Mammary epithelial cell (primary cell): Measurements from ENCODE around the gene PHPT1.

Experiments used
- EZH2 ChIP-seq: IDR thresholded peaks from 2 replicates; pipeline ENCODE4 v1.6.1; 2012; ENCODE audit warnings: low read length, inconsistent platforms, borderline replicate concordance
- TF ChIP-seq, protein P1 (sequence below), 2 donors: IDR thresholded peaks in 1 of 2; conservative IDR thresholded peaks in 1 of 2; 2 replicates each; pipeline ENCODE4 v1.5.1; 2011 to 2012; ENCODE audit warnings: inconsistent platforms in 2 of 2, low read length in 2 of 2, mild to moderate bottlenecking in 2 of 2, control low read depth in 1 of 2, low read depth in 1 of 2; ENCODE audit not compliant: insufficient read depth in 1 of 2; ENCODE audit errors: extremely low read depth in 1 of 2

DNA sequence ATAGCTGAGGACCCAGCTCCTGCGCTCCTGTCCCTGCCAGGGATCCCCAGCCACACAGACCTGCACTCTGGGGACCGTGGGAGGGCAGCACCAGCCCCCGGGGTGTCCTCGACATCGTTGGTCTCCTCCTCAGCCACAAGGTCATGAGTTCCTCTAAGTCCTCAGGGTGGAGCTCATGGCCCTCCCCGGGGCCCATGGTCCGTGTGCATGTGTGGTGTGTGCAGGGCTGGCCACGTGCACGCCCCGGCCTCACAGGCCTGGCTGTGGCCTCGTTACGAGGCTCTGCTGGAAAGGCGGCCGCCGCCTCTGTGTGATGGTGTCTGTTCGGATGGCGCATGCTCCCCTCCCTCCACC lies 23.0 kb upstream of the PHPT1 start:
- TF ChIP-seq, protein P1, sequence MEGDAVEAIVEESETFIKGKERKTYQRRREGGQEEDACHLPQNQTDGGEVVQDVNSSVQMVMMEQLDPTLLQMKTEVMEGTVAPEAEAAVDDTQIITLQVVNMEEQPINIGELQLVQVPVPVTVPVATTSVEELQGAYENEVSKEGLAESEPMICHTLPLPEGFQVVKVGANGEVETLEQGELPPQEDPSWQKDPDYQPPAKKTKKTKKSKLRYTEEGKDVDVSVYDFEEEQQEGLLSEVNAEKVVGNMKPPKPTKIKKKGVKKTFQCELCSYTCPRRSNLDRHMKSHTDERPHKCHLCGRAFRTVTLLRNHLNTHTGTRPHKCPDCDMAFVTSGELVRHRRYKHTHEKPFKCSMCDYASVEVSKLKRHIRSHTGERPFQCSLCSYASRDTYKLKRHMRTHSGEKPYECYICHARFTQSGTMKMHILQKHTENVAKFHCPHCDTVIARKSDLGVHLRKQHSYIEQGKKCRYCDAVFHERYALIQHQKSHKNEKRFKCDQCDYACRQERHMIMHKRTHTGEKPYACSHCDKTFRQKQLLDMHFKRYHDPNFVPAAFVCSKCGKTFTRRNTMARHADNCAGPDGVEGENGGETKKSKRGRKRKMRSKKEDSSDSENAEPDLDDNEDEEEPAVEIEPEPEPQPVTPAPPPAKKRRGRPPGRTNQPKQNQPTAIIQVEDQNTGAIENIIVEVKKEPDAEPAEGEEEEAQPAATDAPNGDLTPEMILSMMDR (conservative IDR thresholded peaks at IDR 0.05 in 1 of 2, IDR thresholded peaks at IDR 0.05 in 1 of 2; ENCODE audit: extremely low read depth in 1 of 2, insufficient read depth in 1 of 2, low read depth in 1 of 2, low read length in 2 of 2) = no peak
- TF ChIP-seq EZH2 = no peak
